Brain microvascular endothelial cell (primary cell): Measurements from ENCODE around the gene ZNF503.

Experiments
- DNase-seq: peaks from one replicate; pipeline ENCODE4 v3.0.0-alpha.2; 2020
- H3K27ac ChIP-seq: fragments of 250-450 bp; sonication (Bioruptor Pico); 2 replicates; pipeline ENCODE4 v1.5.1; 2020; ENCODE audit warnings: mild to moderate bottlenecking, moderate library complexity
- H3K27me3 ChIP-seq: fragments of 250-450 bp; sonication (Bioruptor Pico); replicated peaks from 2 replicates; pipeline ENCODE4 v1.5.1; 2020; ENCODE audit warnings: mild to moderate bottlenecking
- H3K36me3 ChIP-seq: fragments of 250-450 bp; sonication (Bioruptor Pico); replicated peaks from 2 replicates; pipeline ENCODE4 v1.5.1; 2020; ENCODE audit warnings: mild to moderate bottlenecking
- H3K4me3 ChIP-seq: 2 replicates; pipeline ENCODE4 v1.5.1; 2011; ENCODE audit warnings: low read depth, mild to moderate bottlenecking, control low read depth, low read length, moderate library complexity
- CTCF ChIP-seq: IDR thresholded peaks from 2 replicates; pipeline ENCODE4 v1.5.1; 2011; ENCODE audit warnings: low read depth, mild to moderate bottlenecking, moderate library complexity, low read length, control low read depth, inconsistent platforms; ENCODE audit errors: missing control alignments
- in situ Hi-C: cut with HindIII; loops from 2 replicates; pipeline ENCODE4 v1.10.0; 2017; ENCODE audit warnings: low sequenced_read_pairs, low pct_ligation_motif_present

The ZNF503 gene

GRCh38 chr10:75395066-75395931, 6.3 kb downstream of the ZNF503 start:
- Histone ChIP-seq H3K27me3 (peaks cover 20% of the 10 kb centered on the region), H3K27ac (no peak overlapping the region), H3K36me3 (no peaks in the 10 kb centered on the region), H3K4me3 (peak overlapping the region; percentile 96)
- no peak for DNase-seq
- peak; percentile 61 for TF ChIP-seq CTCF
- in situ Hi-C loops: no loop called here

- no peak for DNase-seq
- Histone ChIP-seq H3K4me3 (no peak overlapping the region), H3K27me3 (peaks cover 20% of the 10 kb centered on the region), H3K27ac (no peak overlapping the region), H3K36me3 (no peaks in the 10 kb centered on the region)
- no peak for TF ChIP-seq CTCF
- in situ Hi-C loops: no loop called here
Measured at GRCh38 chr10:75394221-75394620, 7.3 kb downstream of the ZNF503 start.

GRCh38 chr10:75392744-75393143, 8.8 kb downstream of the ZNF503 start:
- Histone ChIP-seq H3K36me3 (no peaks in the 10 kb centered on the region), H3K27me3 (peaks cover 20% of the 10 kb centered on the region), H3K4me3 (no peak overlapping the region), H3K27ac (no peak overlapping the region)
- no peak for TF ChIP-seq CTCF
- DNase-seq: no peak
- in situ Hi-C loops: no loop called here

GRCh38 chr10:75392271-75392670, 9.3 kb downstream of the ZNF503 start:
- Histone ChIP-seq H3K27me3 (peaks cover 20% of the 10 kb centered on the region), H3K27ac (no peak overlapping the region), H3K36me3 (no peaks in the 10 kb centered on the region), H3K4me3 (no peak overlapping the region)
- in situ Hi-C loops: no loop called here
- no peak for DNase-seq
- TF ChIP-seq CTCF: no peak

- no peak for TF ChIP-seq CTCF
- Histone ChIP-seq H3K27me3 (peaks cover 5% of the 10 kb centered on the region), H3K27ac (no peak overlapping the region), H3K36me3 (no peaks in the 10 kb centered on the region), H3K4me3 (no peak overlapping the region)
- in situ Hi-C loops: no loop called here
- DNase-seq: no peak
Measured at GRCh38 chr10:75390178-75390577, 11.4 kb downstream of the ZNF503 start.
